Smooth muscle cell of trachea (primary cell): Measurements from ENCODE around the gene PHPT1. TPM values are rescaled to one million over a fixed set of nuclear protein-coding genes. Genes with fewer than 3 reads are reported as not detected.

Experiments used
- total RNA-seq: library from RNA; depleted of rRNA; stranded (reverse); fragments of >200 nt; gene quantifications from 2 replicates; pipeline ENCODE4 v1.2.1, GENCODE V29; 2014

PHPT1 gene
- 79.6 and 134 TPM in 2 replicates for total RNA-seq

GRCh38 chr9:136849038-136849959 lies at the start of gene PHPT1:
Gene PHPT1 (plus strand): TSS chr9:136849409. CDS start chr9:136849431, 22 bp downstream.

DNA sequence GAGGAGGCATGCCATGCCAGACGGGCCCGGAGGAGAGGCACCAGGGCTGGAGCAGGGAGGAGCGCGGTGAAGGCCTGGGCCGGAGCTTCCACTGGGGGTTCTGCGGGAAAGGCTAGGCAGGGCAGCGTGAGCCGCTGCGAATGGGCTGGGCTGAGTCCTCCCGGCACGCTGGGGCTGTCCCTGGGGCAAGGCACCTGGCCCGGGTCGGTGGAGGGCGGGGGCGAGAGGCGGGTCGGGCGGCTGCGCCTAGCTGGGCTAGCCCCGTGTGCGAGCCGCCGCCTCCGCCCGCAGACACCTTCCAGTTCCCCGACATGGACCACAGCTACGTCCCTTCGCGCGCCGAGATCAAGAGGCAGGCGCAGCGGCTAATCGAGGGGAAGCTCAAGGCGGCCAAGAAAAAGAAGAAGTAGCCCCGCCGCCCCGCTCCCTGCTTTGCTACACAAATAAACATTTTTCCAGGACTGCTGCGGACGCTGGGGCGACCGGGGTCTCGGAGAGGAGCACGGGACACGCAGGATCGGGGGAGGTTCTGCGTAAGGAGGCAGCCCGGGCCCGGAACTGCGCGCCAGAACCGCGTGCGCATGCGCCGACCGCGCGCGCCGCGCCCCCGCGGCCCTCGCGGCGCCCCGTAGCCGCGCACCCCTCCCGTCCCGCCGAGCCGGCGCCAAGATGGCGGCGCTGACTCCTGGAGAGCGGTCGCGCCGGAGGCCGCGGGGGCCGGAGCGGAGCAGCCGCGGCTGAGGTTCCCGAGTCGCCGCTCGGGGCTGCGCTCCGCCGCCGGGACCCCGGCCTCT lies 41.7 kb upstream of the PHPT1 start, which contains the start of gene RABL6:
Gene RABL6, plus strand, starts transcription at position 668 of the 794 bp plus-strand sequence. CDS start 249 bp downstream, outside the sequence.

DNA sequence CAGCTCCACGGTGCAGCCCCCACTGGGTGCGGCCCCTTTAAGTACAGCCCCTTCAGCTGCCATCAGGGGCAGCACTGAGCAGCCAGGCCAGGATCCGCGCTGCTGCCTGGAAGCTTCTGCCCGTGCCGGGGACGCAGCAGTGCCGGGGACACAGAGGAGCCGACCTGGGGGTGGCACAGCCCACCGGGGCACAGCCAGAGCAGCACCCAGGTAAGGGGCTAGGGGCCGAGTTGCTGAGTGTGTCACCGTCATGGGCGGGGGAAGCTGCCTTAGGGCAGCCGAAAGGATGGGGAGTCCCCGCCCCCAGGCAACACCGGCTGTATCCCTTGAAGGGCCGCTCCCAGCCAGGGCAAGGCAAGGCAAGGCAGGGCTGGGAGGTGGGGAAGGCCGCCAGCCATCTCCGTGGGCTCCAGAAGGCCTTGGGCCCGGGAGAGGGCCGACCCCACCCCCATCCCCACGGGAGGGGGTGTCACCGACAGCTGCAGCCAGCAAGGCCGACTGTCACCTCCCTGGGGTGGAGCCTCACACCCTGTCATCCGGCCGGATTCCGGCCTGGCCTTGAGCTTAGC lies 6.7 kb upstream of the PHPT1 start, which contains the start of gene AJM1:
Gene AJM1, plus strand, starts transcription at position 99 of the 569 bp plus-strand sequence. CDS start 1,937 bp downstream, outside the sequence.

DNA sequence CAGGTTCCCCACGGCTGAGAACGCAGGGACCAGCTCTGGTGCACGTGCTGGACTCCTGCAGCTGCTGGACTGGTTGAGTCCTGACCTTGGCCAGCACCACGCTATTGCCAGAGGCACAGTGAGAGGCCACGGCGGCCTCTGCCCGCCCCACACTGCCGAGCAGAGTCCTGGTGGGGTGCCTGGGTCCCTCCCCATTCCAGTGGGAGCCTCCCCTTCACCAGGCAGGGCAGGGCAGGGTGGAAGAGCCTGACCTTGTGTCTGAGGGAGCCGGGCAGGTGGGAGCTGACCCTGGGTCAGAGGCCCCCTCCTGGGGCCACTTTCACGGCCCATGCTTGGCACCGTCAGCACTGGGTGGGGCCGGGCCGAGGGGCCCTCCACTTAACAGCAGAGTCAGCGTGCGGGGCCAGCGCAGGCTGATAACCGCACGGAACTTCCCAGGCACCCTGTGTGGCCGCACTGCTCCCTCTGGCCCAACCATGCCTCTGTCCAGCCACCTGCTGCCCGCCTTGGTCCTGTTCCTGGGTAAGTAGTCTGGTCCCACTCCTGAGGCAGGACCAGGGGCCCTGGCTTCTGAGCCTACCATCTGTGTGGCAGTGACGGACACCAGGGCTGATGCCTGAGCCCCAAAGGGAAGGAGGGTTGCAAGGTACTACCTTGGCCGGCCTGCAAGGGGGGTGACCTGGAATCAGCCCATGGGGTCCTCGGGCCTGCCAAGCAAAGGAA lies 2.9 kb downstream of the PHPT1 start, which contains the start of gene MAMDC4:
Gene MAMDC4, plus strand, starts transcription at position 406 of the 723 bp plus-strand sequence. Its CDS starts 71 bp downstream, at position 477.

DNA sequence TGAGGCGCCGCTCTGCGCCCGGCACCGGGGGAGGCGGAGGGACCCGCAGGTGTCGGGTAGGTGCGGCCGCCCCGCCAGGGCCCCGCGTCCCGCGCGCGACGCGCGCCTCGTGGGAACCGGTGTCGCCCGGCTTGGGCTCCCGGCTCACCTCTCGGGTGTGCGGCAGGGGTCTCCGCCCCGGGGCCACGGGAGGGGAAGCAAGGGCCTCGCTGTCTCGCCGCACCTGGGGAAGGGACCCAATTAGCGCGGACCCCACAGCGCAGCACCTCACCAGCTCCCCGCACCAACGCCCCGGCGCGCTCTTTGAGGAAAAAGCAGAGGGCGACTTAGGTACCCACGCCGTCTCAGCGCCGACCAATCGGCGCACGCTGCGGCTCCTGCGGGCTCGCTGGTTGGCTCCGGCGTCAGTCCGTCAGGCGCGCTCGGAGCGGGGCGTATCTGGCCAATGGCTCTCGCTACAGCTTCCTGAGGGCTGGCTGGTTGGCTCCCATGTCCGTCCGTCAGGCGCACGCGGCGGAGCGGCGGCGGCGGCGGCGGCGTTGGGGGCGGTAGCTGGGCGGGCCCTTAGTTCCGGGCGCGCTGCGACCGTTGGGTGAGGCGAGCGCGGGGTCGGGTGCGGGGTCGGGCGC lies 36.9 kb downstream of the PHPT1 start, which contains the start of gene TRAF2:
Gene TRAF2, plus strand, starts transcription at position 567 of the 629 bp plus-strand sequence. CDS start 12,225 bp downstream, outside the sequence.

Other genes starting within 250 kb of the PHPT1 start
- gene EGFL7, start 186.5 kb upstream of the PHPT1 start, total RNA-seq: 6.3 and 17.9 TPM in 2 replicates
- gene AGPAT2, start 162.0 kb upstream of the PHPT1 start, total RNA-seq: 35.9 and 52.1 TPM in 2 replicates
- gene DIPK1B, start 136.8 kb upstream of the PHPT1 start, total RNA-seq: 0.58 and 2.2 TPM in 2 replicates
- not detected in 2 replicates for gene LCN10, start 106.5 kb upstream of the PHPT1 start, total RNA-seq
- gene LCN6, start 100.9 kb upstream of the PHPT1 start, total RNA-seq: not detected in 2 replicates
- gene LCN8, start 91.2 kb upstream of the PHPT1 start, total RNA-seq: not detected in 2 replicates
- under 0.01 TPM in 1 of 2 replicates, not detected in the other for gene LCN15, start 84.9 kb upstream of the PHPT1 start, total RNA-seq
- 45.2 and 56.1 TPM in 2 replicates for gene TMEM141, start 58.1 kb upstream of the PHPT1 start, total RNA-seq
- gene CCDC183, start 53.1 kb upstream of the PHPT1 start, total RNA-seq: 0.15 and 0.33 TPM in 2 replicates
- gene RABL6, start 41.5 kb upstream of the PHPT1 start, total RNA-seq: 56.0 and 64.8 TPM in 2 replicates
- gene AJM1, start 6.9 kb upstream of the PHPT1 start, total RNA-seq: 1.6 and 2.2 TPM in 2 replicates
- gene MAMDC4, start 2.9 kb downstream of the PHPT1 start, total RNA-seq: 1.3 and 5.5 TPM in 2 replicates
- 219 and 273 TPM in 2 replicates for gene EDF1, start 16.9 kb downstream of the PHPT1 start, total RNA-seq
- 11.8 and 14.6 TPM in 2 replicates for gene TRAF2, start 37.1 kb downstream of the PHPT1 start, total RNA-seq
- gene FBXW5, start 95.3 kb downstream of the PHPT1 start, total RNA-seq: 143 and 239 TPM in 2 replicates
- not detected in 2 replicates for gene C8G, start 95.8 kb downstream of the PHPT1 start, total RNA-seq
- gene LCN12, start 102.9 kb downstream of the PHPT1 start, total RNA-seq: not detected in 2 replicates
- gene PTGDS, start 128.1 kb downstream of the PHPT1 start, total RNA-seq: 2.8 and 36.7 TPM in 2 replicates
- gene LCNL1, start 133.6 kb downstream of the PHPT1 start, total RNA-seq: 0.58 and 3.1 TPM in 2 replicates
- gene PAXX, start 143.0 kb downstream of the PHPT1 start, total RNA-seq: 16.1 and 16.2 TPM in 2 replicates
- 1.6 and 5.8 TPM in 2 replicates for gene CLIC3, start 147.2 kb downstream of the PHPT1 start, total RNA-seq
- 22.1 and 30.8 TPM in 2 replicates for gene ABCA2, start 178.8 kb downstream of the PHPT1 start, total RNA-seq
- gene FUT7, start 182.7 kb downstream of the PHPT1 start, total RNA-seq: not detected in 2 replicates
- 22.1 and 36.9 TPM in 2 replicates for gene NPDC1, start 196.8 kb downstream of the PHPT1 start, total RNA-seq
- not detected in 2 replicates for gene ENTPD2, start 204.7 kb downstream of the PHPT1 start, total RNA-seq
- 1.5 and 8.0 TPM in 2 replicates for gene SAPCD2, start 221.1 kb downstream of the PHPT1 start, total RNA-seq
- gene UAP1L1, start 228.1 kb downstream of the PHPT1 start, total RNA-seq: 31.3 and 34.7 TPM in 2 replicates
- 91.3 and 113 TPM in 2 replicates for gene MAN1B1, start 237.6 kb downstream of the PHPT1 start, total RNA-seq